GM23248 (cell line): ENCODE measurements around the gene CEP43. TPM values are rescaled to one million over a fixed set of nuclear protein-coding genes. Genes with fewer than 3 reads are reported as not detected.
"Not testable (repeated sequence)": the region's sequence is repeated elsewhere in the genome, so short reads cannot be mapped to it uniquely, and the experiment has no call there.

Source experiments
- DNase-seq: peaks from one replicate; pipeline ENCODE4 v3.0.0-alpha.2; 2015
- H2AFZ ChIP-seq: fragments of 200-600 bp; sonication (generic); 2 replicates; pipeline ENCODE4 v1.6.1; 2016; ENCODE audit warnings: antibody characterized with exemption
- H3F3A ChIP-seq: fragments of 200-600 bp; sonication (generic); 2 replicates; pipeline ENCODE4 v1.6.1; 2016; ENCODE audit warnings: mild to moderate bottlenecking, antibody characterized with exemption, mixed run types; ENCODE audit not compliant: insufficient read depth
- H3K27ac ChIP-seq: fragments of 200-600 bp; sonication (generic); 2 replicates; pipeline ENCODE4 v1.5.1; 2016; ENCODE audit warnings: mild to moderate bottlenecking
- H3K27me3 ChIP-seq: fragments of 200-600 bp; sonication (generic); replicated peaks from 2 replicates; pipeline ENCODE4 v1.6.1; 2016; ENCODE audit warnings: mild to moderate bottlenecking; ENCODE audit not compliant: insufficient read depth
- H3K36me3 ChIP-seq: fragments of 200-600 bp; sonication (generic); 2 replicates; pipeline ENCODE4 v1.6.1; 2016; ENCODE audit warnings: low read depth, mild to moderate bottlenecking
- H3K4me1 ChIP-seq: fragments of 200-600 bp; sonication (generic); 2 replicates; pipeline ENCODE4 v1.6.1; 2016; ENCODE audit warnings: mild to moderate bottlenecking; ENCODE audit not compliant: insufficient read depth
- H3K4me2 ChIP-seq: fragments of 200-600 bp; sonication (generic); one replicate; pipeline ENCODE4 v1.6.1; 2016; ENCODE audit warnings: mild to moderate bottlenecking; ENCODE audit not compliant: unreplicated experiment
- H3K4me3 ChIP-seq: fragments of 200-600 bp; sonication (generic); 2 replicates; pipeline ENCODE4 v1.5.1; 2016; ENCODE audit warnings: mild to moderate bottlenecking
- H3K79me2 ChIP-seq: fragments of 200-600 bp; sonication (generic); 2 replicates; pipeline ENCODE4 v1.6.1; 2016; ENCODE audit warnings: mild to moderate bottlenecking; ENCODE audit not compliant: insufficient read depth
- H3K9ac ChIP-seq: fragments of 200-600 bp; sonication (generic); 2 replicates; pipeline ENCODE4 v1.6.1; 2016; ENCODE audit warnings: mild to moderate bottlenecking
- H3K9me2 ChIP-seq: fragments of 200-600 bp; sonication (generic); 2 replicates; pipeline ENCODE4 v1.6.1; 2016; ENCODE audit warnings: mixed run types, mild to moderate bottlenecking, moderate library complexity; ENCODE audit not compliant: insufficient read depth
- H3K9me3 ChIP-seq: fragments of 200-600 bp; sonication (generic); one replicate; pipeline ENCODE4 v1.6.1; 2017; ENCODE audit warnings: low read depth
- H4K20me1 ChIP-seq: fragments of 200-600 bp; sonication (generic); 2 replicates; pipeline ENCODE4 v1.6.0; 2016; ENCODE audit not compliant: insufficient read depth
- EZH2 ChIP-seq: fragments of 200-600 bp; sonication (generic); IDR thresholded peaks from 2 replicates; pipeline ENCODE4 v1.6.1; 2018; ENCODE audit warnings: antibody characterized with exemption, mild to moderate bottlenecking; ENCODE audit not compliant: insufficient read depth, poor library complexity, severe bottlenecking
- EZH2phosphoT487 ChIP-seq: fragments of 200-600 bp; sonication (generic); IDR thresholded peaks from 2 replicates; pipeline ENCODE4 v1.6.1; 2018; ENCODE audit warnings: antibody characterized with exemption, moderate library complexity, mild to moderate bottlenecking, low read depth; ENCODE audit not compliant: insufficient read depth
- WGBS, 2 experiments: methylation state at CpG; one replicate each; pipeline ENCODE4 v1.1.6; 2015 to 2017; ENCODE audit warnings: low lambda C conversion rate in 2 of 2, low coverage in 1 of 2; ENCODE audit errors: missing lambda C conversion rate in 2 of 2; 5-methylcytosine and 5-hydroxymethylcytosine counted together
- in situ Hi-C: fragments of 300-500 bp; cut with MboI; formaldehyde crosslinking; loops from 2 replicates; pipeline ENCODE4 v1.15.0; 2020
- polyA plus RNA-seq: library from polyadenylated mRNA; unstranded; fragments of >200 nt; fragmentation: Nextera tagmentation; extraction: Ambion mirVana; gene quantifications from 2 replicates; pipeline ENCODE4 v1.2.1, GENCODE V29; 2016
- total RNA-seq: library from RNA; depleted of rRNA; stranded (reverse); fragments of >200 nt; shearing (Covaris generic); gene quantifications from 2 replicates; pipeline ENCODE4 v1.2.3, GENCODE V29; 2014; rRNA removed

The CEP43 gene
- total RNA-seq (16.4 and 26.1 TPM in 2 replicates), polyA plus RNA-seq (20.5 and 25.2 TPM in 2 replicates)

- 1 to 2% methylated on average over 43 to 89 of the region's 93 CpGs for WGBS, 2 experiments
- H3K27ac ChIP-seq: peak within 1 kb of the TSS; percentile 73
- H3K9me2 ChIP-seq: no peaks in the 10 kb centered on the region
- 0 out of 2 replicates have a peak, but pooled peaks cover 5% of the 10 kb centered on the region for H3K36me3 ChIP-seq
- peak; percentile 99 for DNase-seq
- in situ Hi-C loops: no loop called here
- peaks cover 8% of the 10 kb centered on the region; the same call in 1 of the 2 replicates for H3K4me1 ChIP-seq
- peak within 1 kb of the TSS; percentile 86 for H2AFZ ChIP-seq
- no peak for TF ChIP-seq EZH2phosphoT487
- peaks cover 75% of the 10 kb centered on the region for H3K79me2 ChIP-seq
- peak within 1 kb of the TSS; percentile 89 for H3K4me3 ChIP-seq
- H3K4me2 ChIP-seq: peak within 1 kb of the TSS; percentile 95
- H3F3A ChIP-seq: peaks cover 7% of the 10 kb centered on the region
- no peaks in the 10 kb centered on the region for H3K27me3 ChIP-seq
- H4K20me1 ChIP-seq: no peaks in the 10 kb centered on the region
- peak within 1 kb of the TSS; percentile 82 for H3K9ac ChIP-seq
- H3K9me3 ChIP-seq: no peaks in the 10 kb centered on the region
These were observed at the start of gene CEP43 for GRCh38 chr6:166999145-166999883. Gene CEP43, plus strand, starts transcription at chr6:166999397. Its CDS starts 16 bp downstream, at chr6:166999413.

- in situ Hi-C loops: no loop called here
- H3K9me2 ChIP-seq: no peaks in the 10 kb centered on the region
- H3K27me3 ChIP-seq: no peaks in the 10 kb centered on the region
- H3K27ac ChIP-seq: no peak overlapping the region
- H3F3A ChIP-seq: no peaks in the 10 kb centered on the region
- H2AFZ ChIP-seq: no peak overlapping the region
- no peaks in the 10 kb centered on the region for H4K20me1 ChIP-seq
- DNase-seq: no peak
- H3K4me1 ChIP-seq: no peaks in the 10 kb centered on the region
- H3K4me2 ChIP-seq: no peak overlapping the region
- H3K4me3 ChIP-seq: no peak overlapping the region
- H3K9ac ChIP-seq: no peak overlapping the region
- TF ChIP-seq EZH2phosphoT487 (no peak), EZH2 (no peak)
- no peaks in the 10 kb centered on the region for H3K79me2 ChIP-seq
- H3K36me3 ChIP-seq: no peaks in the 10 kb centered on the region
- 66 to 74% methylated on average over 9 of the region's 9 CpGs for WGBS, 2 experiments
- H3K9me3 ChIP-seq: no peaks in the 10 kb centered on the region
These were observed 49.4 kb upstream of the CEP43 start for GRCh38 chr6:166949528-166950442.

- no peak overlapping the region for H3K27ac ChIP-seq
- no peak overlapping the region for H3K9ac ChIP-seq
- H3K4me2 ChIP-seq: no peak overlapping the region
- no peak overlapping the region for H2AFZ ChIP-seq
- H3K9me2 ChIP-seq: no peaks in the 10 kb centered on the region
- in situ Hi-C loops: no loop called here
- no peak for DNase-seq
- no peaks in the 10 kb centered on the region for H3F3A ChIP-seq
- no peaks in the 10 kb centered on the region for H3K4me1 ChIP-seq
- H3K4me3 ChIP-seq: no peak overlapping the region
- no peaks in the 10 kb centered on the region for H3K27me3 ChIP-seq
- H3K9me3 ChIP-seq: no peaks in the 10 kb centered on the region
- 86 to 90% methylated on average over 10 of the region's 10 CpGs for WGBS, 2 experiments
- H3K79me2 ChIP-seq: no peaks in the 10 kb centered on the region
- no peaks in the 10 kb centered on the region for H3K36me3 ChIP-seq
- H4K20me1 ChIP-seq: no peaks in the 10 kb centered on the region
- TF ChIP-seq EZH2phosphoT487 (no peak), EZH2 (no peak)
These were observed 48.8 kb upstream of the CEP43 start for GRCh38 chr6:166950443-166950821.

- H2AFZ ChIP-seq, H3K4me3 ChIP-seq, H3K4me2 ChIP-seq, H3K27me3 ChIP-seq, H3K36me3 ChIP-seq, H3K9me3 ChIP-seq, H3K27ac ChIP-seq, H3K9ac ChIP-seq, H4K20me1 ChIP-seq, H3K9me2 ChIP-seq, H3F3A ChIP-seq, H3K4me1 ChIP-seq, H3K79me2 ChIP-seq, in situ Hi-C loops: not testable (repeated sequence)
- WGBS, 2 experiments: 88 to 90% methylated on average over 17 of the region's 17 CpGs
- DNase-seq: peak; percentile 52
These were observed 48.1 kb upstream of the CEP43 start for GRCh38 chr6:166950892-166951669.
